Coronary artery (tissue), 2 donors: ENCODE measurements around the gene LIN7A.

Experiments used
- DNase-seq: peaks from one replicate; pipeline ENCODE4 v3.0.0-alpha.2; 2017; ENCODE audit warnings: low spot score
- H3K27ac ChIP-seq, 2 donors: fragments of 200-600 bp; sonication (generic); one replicate each; pipeline ENCODE4 v1.5.1; 2016 to 2019
- H3K4me3 ChIP-seq: fragments of 200-600 bp; sonication (generic); 2 replicates; pipeline ENCODE4 v1.5.1; 2016; ENCODE audit warnings: mild to moderate bottlenecking, moderate library complexity
- CTCF ChIP-seq: fragments of 200-600 bp; sonication (generic); IDR thresholded peaks from one replicate; pipeline ENCODE4 v1.5.1; 2019; ENCODE audit warnings: antibody characterized with exemption

Gene LIN7A

DNA sequence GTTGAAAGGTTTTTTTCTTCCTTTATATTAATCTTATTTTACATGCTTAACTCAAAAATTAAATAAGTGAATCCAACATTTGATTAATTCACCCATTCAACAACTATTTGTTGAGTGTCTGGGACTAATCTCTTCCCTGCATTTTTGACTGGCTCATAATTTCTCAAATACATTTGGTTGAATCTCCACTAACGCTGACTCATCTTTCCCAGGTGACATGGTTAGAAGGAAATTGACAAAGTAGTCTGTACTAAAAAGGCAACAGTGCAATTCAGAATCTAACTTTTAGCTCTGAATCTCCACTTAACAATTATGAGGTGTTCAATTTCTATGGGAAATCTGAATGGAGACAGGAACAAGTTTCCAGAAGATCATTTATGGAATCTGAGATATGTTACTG is 88.9 kb downstream of the LIN7A start:
- H3K27ac ChIP-seq: no peak overlapping the region
- TF ChIP-seq CTCF: no peak
- DNase-seq: no peak
- H3K4me3 ChIP-seq: no peak overlapping the region

DNA sequence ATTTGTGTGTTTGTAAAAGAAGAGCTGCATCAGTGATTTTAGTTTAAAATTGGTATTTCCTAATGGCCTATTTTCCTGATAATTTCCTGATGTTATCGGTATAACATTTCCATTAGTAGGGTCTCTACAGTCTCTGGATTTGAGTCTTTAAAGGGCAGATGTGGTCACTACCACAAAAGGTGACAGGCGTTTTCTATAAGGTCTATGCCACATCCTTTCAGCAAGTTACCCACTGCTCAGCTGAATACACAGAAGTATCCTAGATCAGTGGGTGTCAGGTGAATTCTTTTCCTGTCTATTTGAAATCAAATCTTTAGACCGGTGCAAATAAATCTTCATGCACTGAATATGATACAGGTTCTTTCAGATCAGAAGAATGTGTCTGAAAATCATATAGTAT is 90.2 kb downstream of the LIN7A start:
- Histone ChIP-seq H3K27ac (no peak overlapping the region), H3K4me3 (no peak overlapping the region)
- DNase-seq: no peak
- no peak for TF ChIP-seq CTCF

DNA sequence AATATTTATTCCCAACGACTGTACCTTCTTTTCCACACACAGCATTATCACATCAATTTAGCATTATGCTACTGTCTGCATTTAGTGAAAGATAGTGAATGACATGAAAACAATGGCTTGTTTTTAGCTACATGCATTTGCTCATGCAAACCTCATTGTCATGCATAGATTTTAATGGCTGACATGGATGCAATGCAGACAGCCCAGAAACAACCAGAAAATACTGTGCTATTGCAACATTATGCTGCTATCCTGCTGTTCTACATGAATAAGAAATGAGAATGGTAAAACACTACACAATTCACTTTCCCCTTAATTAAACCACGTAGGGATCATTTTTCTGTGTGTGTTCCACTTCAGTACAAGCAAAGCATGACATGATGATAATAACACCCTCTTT is 90.8 kb downstream of the LIN7A start:
- Histone ChIP-seq H3K27ac (no peak overlapping the region), H3K4me3 (no peak overlapping the region)
- no peak for DNase-seq
- TF ChIP-seq CTCF: no peak

GRCh38 chr12:80845639-80846038 is 92.1 kb downstream of the LIN7A start:
- no peak overlapping the region for H3K27ac ChIP-seq
- no peak overlapping the region for H3K4me3 ChIP-seq
- no peak for TF ChIP-seq CTCF
- DNase-seq: no peak

DNA sequence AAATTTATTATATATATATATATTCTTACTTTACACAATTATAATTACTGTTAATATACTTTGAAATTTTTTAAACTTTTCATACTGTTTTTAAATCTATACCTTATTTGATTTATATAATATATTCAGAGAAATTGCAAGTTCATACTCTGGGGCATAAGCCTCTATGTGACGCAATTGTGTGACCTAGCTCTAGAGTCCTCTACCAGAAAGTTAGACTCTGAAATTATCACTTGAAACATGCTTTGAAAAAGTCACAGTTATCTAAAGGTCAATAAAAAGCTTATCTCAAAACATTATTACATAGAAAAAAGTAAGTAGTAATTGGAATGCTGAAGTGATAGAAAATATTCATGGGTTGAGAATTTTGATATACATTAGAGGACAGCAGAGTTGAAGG is 93.8 kb downstream of the LIN7A start:
- no peak for DNase-seq
- Histone ChIP-seq H3K4me3 (no peak overlapping the region), H3K27ac (no peak overlapping the region)
- no peak for TF ChIP-seq CTCF

- DNase-seq: no peak
- no peak for TF ChIP-seq CTCF
- no peak overlapping the region for H3K27ac ChIP-seq
- no peak overlapping the region for H3K4me3 ChIP-seq
Measured at GRCh38 chr12:80838708-80839107, 99.0 kb downstream of the LIN7A start.

DNA sequence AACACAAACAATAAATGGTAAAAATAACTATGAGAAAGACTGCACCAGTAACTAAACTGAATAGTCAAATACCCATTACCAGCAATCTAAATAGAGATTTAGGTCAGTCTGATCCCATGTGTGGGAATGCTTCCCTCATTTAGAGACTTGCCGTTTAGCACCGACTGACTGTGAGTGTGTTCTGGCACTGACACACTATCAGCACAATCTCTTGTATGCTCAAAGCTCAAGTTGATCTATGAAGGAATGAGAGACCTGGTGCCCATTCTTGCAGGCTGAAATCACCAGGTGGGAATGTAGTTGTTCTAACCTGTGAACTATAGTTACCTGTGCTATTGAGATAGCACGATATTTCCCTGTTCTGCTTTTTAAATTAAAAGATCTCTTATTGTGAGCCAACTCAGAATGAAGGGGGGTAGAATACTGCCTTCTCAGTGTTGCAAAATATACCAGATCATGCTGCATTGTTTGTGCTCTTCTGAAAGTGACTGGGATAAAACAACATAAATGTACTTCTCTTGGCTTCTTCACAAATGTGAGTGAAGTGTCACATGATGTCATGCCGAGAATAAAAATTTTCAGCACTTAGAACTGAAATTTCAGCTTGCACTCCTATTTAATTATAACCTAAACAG is 99.6 kb downstream of the LIN7A start:
- no peak for DNase-seq
- TF ChIP-seq CTCF: no peak
- Histone ChIP-seq H3K27ac (no peak overlapping the region), H3K4me3 (no peak overlapping the region)
